Measurements from ENCODE around the gene MAP2K3.
"Not testable (repeated sequence)": the region's sequence is repeated elsewhere in the genome, so short reads cannot be mapped to it uniquely, and the experiment has no call there.

The MAP2K3 gene

DNA sequence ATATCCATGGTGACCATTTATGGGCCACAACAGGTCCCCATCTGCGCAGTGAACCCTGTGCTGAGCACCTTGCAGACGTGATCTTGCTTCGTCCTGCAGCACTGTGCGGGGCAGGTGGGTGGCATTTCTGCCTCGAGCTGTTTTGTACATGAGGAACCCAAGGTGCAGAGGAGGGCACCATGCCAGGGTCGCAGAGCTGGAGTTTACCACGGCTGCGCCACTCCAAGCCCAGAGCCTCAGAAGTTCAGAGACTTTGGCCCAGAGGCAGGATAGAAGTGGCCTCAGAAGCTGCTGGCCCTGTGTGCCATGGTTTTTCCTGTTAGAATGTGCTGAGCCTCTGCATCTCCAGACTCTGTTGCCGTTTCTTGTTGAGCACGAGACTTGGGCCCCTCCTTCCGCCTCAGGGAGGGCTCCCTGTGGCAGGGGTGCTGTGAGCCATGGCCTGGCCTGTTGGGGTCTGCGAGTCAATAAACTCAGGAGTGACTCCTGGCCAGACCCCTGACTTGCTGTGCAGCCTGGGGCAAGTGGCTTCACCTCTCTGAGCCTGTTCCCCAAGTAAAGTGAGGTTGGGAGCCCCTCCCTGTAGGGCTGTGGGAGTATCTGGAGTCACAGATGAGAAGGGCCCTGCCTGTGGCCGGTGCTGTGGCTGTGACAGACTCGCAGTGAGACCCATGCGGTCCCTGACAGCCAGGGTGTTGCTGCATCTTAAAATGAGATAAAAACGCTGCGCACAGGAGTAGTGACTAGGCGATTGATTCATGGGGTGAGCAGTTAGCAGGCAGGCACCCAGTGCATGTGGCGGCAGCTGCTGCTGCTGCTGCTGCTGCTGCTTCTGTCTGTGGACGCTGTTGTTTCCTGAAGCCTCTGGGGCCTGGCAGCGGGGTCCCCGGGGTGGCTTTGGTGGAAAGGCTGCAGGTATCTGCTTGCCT lies 11.8 kb downstream of the MAP2K3 start:
- no peak for DNase-seq (ENCODE audit: low spot score)

DNA sequence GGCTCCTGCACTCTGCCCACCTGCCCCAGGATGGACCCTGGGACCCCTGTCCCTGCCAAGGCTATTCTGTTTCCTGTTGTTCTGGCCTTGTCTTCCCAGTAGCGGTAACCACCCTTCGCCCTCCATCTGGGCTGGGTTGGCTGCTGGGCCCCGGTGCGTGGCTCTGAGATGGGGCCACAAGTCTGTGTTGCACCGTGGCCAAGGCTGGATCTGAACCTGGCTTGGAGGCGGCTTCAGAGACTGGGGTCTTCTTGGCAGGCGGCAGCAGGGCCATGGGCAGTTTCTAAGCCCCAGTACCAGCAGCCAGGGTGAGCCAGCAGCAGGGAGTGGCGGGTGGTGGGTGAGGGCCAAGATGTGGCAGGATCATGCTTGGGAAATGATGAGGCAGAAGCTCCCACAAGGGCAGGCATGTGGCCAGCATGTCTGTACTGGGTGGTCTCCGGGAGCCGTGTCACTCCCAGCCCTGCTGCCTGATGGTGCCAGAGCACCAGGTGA lies 12.6 kb downstream of the MAP2K3 start:
- DNase-seq (ENCODE audit: low spot score), result no peak

DNA sequence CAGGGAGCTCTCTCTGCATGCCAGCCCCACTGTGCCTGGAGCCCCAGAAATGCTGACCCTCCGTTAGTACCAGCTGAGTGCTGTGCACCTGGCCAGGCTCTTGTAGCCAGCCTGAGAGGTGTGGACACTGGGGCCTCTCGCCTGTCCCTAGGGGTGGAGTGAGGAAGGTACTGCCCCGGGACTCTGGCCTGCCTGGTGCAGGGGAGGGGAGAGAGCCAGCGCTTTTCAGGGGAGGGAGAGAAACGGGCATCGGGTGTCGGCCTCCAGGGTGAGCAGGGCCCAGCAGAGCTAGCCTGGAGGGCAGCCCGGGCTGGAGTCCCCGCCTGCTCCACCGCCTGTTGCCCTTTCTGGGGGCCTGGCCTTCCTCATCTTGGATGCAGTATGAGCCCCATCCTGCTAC lies 13.1 kb downstream of the MAP2K3 start:
- no peak for DNase-seq (ENCODE audit: low spot score)

DNA sequence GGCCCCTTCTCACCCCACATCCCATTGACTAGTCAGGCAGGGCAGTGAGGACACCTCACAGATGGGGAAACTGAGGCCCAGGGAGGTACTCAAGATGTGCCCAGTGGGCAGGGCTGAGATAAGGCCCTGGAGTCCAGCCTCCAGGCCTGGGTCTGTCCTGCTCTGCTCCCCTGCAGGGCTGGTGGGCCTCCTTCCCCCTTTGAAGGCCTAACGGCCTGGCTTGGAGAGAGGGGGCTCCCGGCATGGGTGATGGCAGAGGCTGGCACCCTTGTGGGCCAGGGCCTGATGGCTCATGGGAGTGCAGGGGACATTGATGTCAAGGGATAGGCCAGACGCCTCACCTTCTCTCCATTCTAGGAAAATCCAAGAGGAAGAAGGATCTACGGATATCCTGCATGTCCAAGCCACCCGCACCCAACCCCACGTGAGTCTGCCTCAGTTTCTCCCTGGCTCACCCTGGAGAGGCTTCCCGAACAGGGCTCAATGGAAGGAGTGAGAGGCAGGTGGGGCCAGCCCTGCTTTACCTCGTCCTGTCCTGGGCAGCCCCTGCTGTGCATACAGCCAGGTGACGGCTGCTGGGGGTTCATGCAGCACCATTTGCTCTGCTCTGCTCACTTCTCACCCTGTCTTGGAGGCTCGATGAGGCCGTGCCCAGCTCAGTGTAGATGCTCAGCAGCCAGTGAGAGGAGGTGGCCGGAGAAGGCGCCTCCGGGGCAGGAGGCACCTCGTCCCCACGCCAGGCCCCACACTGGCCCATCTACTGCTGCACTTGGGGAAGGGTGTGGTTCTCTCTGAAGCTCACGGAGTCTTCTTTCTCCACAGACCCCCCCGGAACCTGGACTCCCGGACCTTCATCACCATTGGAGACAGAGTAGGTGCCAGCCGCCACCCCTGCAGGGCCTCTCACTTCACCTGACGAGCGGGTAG lies 13.8 kb downstream of the MAP2K3 start:
- no peak for DNase-seq (ENCODE audit: low spot score)

DNA sequence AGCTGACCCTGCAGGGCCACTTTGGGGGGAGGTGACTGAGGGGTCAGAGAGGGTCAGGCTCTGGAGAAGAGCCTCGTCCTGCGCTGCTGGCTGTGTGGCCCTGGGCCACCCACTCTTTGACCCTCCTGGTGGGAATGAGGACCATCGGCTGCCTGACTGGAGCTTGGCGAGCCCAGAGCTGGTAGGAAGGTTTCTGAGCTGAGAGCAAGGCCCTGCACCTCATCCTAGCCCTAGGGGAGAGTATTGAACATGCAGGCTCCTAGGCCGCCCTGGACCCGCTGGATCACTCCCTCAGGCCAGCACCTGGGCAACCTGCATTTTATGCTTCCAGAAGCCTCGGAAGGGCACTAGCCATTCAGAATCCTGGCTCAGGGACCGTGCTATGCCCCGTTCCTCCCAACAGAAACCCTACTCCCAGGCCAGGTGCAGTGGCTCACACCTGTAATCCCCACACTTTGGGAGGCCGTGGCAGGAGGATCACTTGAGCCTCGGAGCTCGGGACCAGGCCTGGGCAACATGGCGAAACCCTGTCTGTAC lies 14.5 kb downstream of the MAP2K3 start:
- DNase-seq (ENCODE audit: low spot score), result no peak

DNA sequence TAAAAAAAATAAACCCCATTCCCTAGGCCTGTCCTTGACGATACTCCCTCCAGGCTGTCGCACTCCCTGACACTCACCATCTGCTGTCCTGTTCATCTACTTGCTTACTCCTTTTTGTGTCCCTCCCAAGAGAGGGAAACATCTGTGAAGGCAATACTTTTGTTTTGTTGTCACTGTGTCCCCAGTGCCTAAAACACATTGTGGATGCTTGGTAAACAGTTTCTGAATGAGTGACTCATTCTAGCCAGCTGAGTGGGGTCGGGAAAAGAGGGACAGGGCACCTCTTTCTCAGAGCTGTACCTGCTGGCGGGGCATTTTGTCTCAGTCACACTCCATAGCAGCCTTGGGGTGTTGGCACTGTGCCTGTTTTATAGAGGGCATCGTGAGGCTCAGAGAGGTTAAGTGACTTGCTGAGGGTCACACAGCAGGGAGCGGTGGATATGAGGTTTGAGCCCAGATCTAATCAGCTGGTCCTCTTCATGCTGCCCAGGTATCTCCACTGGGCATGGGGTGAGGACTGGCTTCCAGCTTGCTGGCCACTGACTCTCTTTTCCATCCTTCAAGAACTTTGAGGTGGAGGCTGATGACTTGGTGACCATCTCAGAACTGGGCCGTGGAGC lies 15.6 kb downstream of the MAP2K3 start:
- no peak for DNase-seq (ENCODE audit: low spot score)

DNA sequence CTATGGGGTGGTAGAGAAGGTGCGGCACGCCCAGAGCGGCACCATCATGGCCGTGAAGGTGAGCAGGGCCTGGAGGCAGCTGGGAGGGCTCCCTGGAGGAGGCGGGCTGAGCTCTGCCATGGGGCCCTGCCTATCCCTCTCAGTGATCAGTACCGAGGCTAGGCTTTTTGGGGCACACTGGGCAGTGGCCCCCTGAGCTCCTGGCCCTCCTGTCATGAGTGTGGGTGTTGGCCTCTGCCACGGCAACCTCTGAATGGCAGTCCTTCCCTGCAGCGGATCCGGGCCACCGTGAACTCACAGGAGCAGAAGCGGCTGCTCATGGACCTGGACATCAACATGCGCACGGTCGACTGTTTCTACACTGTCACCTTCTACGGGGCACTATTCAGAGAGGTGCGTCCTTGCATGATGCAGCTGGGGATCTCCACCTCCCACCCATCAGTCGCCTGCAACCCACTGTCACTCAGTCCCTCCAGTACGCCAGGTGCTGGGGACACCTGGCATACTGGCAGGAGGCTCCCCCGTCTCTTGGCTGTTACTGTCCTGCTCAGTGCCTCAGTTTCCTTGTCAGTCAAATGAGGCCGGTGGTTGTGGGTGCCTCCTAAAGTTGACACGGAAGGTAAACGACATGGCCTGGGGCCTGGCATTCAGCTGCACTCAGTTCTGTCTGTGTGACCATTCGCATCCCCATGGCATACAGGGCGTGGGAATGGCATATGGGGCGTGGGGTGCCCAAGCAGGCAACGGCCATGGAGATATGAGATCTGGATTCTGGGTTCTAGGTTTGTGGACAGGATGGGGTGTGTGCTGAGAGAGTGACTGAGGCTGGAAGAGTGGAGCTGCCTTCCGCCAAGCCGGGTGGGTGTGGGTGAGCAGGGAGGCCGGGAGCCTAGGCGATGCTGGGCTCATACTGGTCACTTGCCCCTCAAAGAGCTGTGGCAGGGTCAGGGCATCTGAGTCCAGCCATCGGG lies 16.4 kb downstream of the MAP2K3 start:
- DNase-seq (ENCODE audit: low spot score), result no peak

DNA sequence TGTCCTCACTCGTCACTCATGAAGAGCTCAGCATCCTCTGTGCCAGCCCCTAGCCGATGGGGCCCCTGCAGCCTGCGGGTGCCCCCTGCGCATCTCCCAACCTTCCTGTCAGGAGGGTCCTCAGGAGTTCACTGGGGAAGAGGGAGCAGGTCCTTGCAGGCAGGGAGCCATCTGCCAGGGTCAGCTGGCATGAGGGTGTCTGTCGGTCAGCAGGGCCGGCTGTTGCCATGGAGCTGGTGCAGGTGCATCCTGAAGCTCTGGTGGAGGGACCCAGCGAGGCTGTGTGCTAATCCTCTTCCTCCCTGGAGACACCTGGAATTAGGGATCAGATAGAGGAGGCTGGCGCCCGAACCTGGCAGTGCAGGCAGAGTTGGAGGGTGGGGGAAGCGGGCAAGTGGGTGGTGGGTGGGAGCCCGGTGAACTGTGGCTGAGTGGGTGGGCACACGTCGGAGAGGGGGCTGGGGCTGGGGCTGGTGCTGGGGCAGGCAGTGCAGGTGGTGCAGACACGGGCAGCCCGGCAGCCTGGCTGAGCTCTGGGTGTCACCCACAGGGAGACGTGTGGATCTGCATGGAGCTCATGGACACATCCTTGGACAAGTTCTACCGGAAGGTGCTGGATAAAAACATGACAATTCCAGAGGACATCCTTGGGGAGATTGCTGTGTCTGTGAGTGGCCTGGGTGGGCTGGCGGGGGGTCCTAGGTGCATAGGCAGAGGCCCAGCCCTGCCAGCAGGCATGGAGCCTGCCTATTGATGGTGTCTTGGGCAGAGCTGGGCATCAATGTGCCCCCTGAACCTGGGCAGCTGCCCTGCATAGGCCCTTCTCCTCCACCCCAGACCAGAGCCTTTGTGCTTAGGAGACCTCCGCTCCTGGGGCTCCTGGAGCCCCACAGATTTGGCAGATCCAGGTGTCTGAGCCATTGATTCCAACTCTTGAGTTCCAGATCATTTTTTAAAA lies 17.4 kb downstream of the MAP2K3 start:
- no peak for DNase-seq (ENCODE audit: low spot score)

DNA sequence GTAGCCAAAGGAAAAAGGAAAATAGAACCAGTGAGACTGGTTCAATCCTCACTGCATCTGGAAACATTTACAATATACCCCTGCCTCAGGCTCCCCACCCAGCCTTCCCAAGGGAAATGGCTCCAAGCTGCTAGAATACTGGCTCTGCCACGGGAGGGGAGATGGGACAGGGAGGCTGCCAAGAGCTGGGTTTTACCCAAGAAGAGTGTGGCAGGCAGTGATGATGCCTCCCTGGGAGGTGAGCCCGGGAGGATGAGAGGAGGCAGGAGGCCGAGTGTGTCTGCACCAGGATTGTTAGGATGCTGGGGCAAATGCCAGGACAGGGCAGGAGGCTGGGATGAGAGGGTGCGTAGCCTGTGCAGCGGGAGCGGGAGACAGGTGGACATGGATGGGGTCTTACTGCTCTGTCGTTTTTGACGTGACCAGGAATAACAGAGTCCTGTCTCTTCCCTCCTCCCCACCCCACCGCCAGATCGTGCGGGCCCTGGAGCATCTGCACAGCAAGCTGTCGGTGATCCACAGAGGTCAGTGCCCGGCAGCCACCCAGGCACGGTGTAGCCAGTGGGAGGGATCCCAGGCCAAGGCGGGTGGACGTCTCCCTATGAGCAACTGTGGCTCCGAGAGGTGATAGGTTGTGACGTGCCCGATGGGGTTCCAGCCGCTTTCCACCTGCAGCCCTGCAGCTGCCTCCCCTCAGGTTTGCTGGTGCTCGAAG lies 18.4 kb downstream of the MAP2K3 start:
- DNase-seq (ENCODE audit: low spot score), result no peak

DNA sequence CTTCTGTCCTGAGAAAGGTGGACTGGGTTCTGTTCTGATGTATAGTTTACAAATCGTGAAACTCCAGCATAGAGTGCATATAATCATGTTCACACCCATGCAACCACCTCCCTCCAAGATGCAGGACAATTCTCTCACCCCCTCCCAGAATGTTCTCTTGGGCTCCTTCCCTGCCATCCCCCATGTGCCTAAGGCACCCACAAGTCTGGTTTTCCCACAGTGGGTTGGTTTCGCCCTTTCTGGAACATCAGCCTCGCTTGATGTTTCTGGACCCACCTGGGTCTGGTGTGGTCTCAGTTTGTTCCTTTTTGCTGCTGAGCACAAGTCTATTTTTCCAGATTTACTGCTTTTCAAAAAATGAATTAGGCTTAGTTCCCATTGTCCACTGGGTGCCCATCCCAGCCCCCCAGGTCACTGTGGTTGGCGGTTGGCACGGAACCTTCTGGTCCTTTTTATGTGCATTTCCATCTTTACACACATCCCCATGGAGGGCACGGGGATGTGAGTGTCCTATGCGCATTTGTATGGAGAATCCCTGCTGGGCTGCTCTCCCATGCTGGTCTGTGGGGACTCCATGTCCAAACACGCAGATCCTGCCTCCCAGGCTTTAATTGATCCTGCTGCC lies 19.0 kb downstream of the MAP2K3 start:
- DNase-seq (ENCODE audit: low spot score), result no peak

DNA sequence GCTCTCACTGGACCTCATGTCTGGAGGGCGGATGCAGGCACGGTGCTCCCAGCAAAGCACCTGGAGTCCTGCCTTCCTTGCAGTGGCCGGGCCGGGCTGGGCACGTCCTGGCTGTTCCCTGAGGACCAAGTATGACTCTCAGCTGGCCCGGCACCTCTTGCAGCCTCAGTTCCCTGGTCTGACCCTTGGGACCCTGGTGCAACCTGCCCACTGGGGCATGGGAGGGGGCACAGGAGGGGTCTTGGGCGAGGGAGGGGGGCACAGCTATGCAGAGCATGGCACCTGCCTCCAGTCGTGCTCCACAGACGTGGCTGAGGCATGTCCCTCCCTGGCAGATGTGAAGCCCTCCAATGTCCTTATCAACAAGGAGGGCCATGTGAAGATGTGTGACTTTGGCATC lies 19.6 kb downstream of the MAP2K3 start:
- no peak for DNase-seq (ENCODE audit: low spot score)

DNA sequence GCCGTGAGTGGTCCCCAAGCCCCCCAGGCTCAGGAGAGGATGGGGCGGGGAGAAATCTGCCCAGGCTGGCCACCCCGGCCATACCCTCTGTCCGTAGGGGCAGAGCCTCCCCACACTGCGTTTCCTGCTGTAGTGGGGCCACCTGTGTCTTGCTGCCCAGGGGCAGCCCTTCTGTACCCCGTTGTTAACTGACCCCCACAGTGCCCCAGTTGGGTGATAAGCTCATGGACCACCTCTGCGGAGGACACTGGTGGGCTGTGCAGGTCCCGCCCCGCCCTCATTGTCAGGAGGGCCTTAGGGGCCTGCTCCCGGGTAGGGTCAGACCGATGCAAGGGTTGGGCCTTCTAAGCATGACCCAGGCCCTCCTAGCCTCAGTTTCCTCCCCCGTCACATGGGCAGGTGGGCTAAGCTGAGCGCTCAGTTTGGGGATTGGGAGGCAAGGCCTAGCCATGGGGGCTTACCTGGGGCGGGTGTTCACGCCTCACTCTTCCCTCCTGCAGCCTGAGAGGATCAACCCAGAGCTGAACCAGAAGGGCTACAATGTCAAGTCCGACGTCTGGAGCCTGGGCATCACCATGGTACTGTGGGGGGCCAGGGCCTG lies 20.1 kb downstream of the MAP2K3 start:
- DNase-seq (ENCODE audit: low spot score), result not testable (repeated sequence)

DNA sequence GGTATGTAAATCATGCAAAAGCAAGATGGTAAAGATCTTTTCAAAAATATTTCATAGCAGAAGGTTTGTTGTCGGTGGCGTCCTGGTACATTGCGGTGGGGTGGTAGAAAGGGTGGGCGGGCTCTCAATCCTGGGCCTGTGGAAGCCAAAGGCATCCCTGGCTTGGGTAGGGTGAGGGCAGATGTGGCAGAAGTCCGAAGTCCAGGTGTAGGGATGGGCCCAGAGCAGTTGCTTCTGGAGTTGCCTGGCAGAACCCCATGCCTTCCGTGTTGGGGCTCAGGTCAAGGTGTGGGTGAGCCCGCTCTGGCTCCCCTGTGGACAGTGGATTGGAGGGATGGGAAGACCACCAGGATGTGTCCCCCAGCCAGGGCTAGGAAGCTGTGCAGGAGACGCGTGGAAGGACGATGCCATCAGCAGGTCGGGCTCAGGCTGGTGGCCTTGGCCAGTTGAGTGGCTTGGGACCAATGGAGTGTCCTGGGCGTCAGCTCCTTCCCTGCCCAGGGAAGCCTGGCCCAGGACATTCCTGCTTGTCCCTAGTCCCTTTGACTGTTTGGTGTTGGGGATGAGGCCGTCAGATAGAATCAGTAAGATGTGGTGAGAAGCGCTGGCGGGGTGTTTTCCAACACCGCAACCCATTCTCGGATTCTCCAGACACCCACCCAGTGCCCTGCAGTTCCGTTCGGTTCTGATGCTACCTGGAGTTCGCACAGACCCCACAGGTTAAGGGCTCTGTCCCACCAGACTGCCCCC lies 21.1 kb downstream of the MAP2K3 start:
- DNase-seq (ENCODE audit: low spot score), result not testable (repeated sequence)

DNA sequence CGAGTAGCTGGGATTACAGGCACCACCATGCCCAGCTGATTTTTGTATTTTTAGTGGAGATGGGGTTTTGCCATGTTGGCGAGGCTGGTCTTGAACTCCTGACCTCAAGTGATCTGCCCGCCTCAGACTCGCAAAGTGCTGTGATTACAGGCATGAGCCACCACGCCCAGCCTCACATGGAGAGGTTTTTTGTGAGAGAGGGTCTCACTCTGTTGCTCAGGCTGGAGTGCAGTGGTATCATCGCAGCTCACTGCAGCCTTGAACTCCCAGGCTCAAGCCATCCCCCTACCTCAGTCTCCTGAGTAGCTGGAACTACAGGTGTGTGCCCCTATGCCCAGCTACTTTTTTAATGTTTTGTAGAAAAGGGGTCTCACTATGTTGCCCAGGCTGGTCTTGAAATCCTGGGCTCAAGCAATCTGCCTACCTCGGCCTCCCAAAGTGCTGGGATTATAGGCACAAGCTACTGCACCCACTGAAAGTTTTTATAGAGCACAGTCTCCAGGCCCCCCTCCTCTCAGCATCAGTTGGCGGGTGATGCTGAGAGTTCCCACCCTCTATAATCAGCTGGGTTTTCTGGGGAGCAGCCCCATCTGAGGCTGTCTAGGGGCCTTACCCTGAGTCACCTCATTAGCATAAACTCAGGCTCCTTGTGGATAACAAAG lies 22.2 kb downstream of the MAP2K3 start:
- not testable (repeated sequence) for DNase-seq (ENCODE audit: low spot score)

DNA sequence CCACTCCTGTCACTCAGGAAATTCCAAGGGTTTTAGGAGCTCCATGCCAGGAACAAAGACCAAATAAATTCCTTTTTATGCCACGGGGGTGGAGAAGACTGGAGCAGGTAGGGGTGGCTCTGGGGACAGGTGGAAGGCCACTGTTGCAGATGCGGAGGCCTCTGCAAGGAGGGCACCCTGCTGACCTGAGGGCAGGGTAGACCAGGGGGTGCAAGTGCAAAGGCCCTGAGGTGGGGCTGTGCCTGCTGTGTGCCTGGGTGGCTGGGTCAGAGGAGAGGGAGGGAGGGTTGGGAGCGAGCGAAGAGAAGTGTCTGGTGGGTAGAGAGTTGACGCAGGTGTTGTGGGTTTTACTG lies 22.7 kb downstream of the MAP2K3 start:
- not testable (repeated sequence) for DNase-seq (ENCODE audit: low spot score)

DNA sequence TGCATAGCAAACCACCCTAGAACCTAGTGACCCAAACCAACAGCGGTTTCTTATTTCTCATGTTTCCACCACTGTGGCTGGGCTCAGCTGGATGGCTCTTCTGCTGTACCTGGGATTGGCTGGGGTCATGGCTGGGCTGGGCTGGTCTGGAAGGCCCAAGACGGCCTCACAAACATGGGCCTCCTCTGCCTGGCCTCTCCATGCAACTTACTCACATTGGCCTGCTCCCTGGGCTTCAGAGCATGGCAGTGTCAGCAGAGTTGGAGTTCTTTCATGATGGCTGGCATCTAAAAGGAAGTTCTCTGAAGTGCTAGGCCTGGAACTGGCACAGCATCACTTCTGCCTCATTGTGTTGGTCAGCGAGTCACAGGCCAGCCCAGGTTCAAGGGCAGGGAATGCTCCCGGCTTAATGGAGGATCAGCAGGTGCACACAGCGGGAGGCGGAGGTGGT lies 24.4 kb downstream of the MAP2K3 start:
- not testable (repeated sequence) for DNase-seq (ENCODE audit: low spot score)

Data from cerebellar cortex (tissue), 1 donor.